OCI-LY3 (cell line): Measurements from ENCODE around the gene DNAH5.

Experiments
- H2AFZ ChIP-seq: fragments of 200-600, 300-600 bp; shearing (Covaris generic); 2 replicates; pipeline ENCODE4 v1.6.0; 2014; ENCODE audit warnings: antibody characterized with exemption, low read depth, low read length
- H3K27ac ChIP-seq: fragments of 200-600, 300-600 bp; sonication (generic); 2 replicates; pipeline ENCODE4 v1.5.1; 2014; ENCODE audit warnings: mild to moderate bottlenecking, low read length, moderate library complexity, mixed read lengths
- H3K27me3 ChIP-seq: fragments of 200-600, 300-600 bp; sonication (generic); 2 replicates; pipeline ENCODE4 v1.6.1; 2014; ENCODE audit warnings: low read depth, low read length, mixed read lengths
- H3K36me3 ChIP-seq: fragments of 200-600, 300-600 bp; sonication (generic); replicated peaks from 2 replicates; pipeline ENCODE3; 2014; ENCODE audit warnings: low read depth, low read length, mixed read lengths
- H3K4me1 ChIP-seq: fragments of 300-600, 200-600 bp; sonication (generic); 2 replicates; pipeline ENCODE4 v1.6.1; 2014; ENCODE audit warnings: low read length, mixed read lengths
- H3K4me2 ChIP-seq: fragments of 200-600, 300-600 bp; sonication (generic); 2 replicates; pipeline ENCODE4 v1.6.1; 2014; ENCODE audit warnings: low read length, mixed read lengths
- H3K4me3 ChIP-seq: fragments of 300-600, 200-600 bp; sonication (generic); 2 replicates; pipeline ENCODE4 v1.5.1; 2014; ENCODE audit warnings: antibody characterized with exemption, mild to moderate bottlenecking, low read length, moderate library complexity
- H3K79me2 ChIP-seq: fragments of 300-600, 200-600 bp; shearing (Covaris generic); 2 replicates; pipeline ENCODE4 v1.6.1; 2014; ENCODE audit warnings: mild to moderate bottlenecking, low read length, mixed read lengths
- H3K9ac ChIP-seq: fragments of 300-600, 200-600 bp; shearing (Covaris generic); 2 replicates; pipeline ENCODE4 v1.6.0; 2014; ENCODE audit warnings: mild to moderate bottlenecking, low read length, moderate library complexity
- H3K9me3 ChIP-seq: fragments of 200-600, 300-600 bp; shearing (Covaris generic); 2 replicates; pipeline ENCODE4 v1.6.1; 2014; ENCODE audit warnings: low read length, mixed read lengths; ENCODE audit not compliant: insufficient read depth
- H4K20me1 ChIP-seq: fragments of 200-600, 300-600 bp; sonication (generic); 2 replicates; pipeline ENCODE4 v1.6.1; 2016; ENCODE audit warnings: low read length, mixed read lengths; ENCODE audit not compliant: insufficient read depth
- EZH2phosphoT487 ChIP-seq: fragments of 200-600 bp; shearing (Covaris generic); IDR thresholded peaks from 2 replicates; pipeline ENCODE4 v1.6.1; 2018; ENCODE audit warnings: antibody characterized with exemption, mixed run types, low read depth
- TF ChIP-seq, protein P1 (sequence below): fragments of 200-600, 300-600 bp; sonication (generic); IDR thresholded peaks from 2 replicates; pipeline ENCODE4 v1.5.1; 2014; ENCODE audit warnings: antibody characterized with exemption, low read length, low read depth

The DNAH5 gene

DNA sequence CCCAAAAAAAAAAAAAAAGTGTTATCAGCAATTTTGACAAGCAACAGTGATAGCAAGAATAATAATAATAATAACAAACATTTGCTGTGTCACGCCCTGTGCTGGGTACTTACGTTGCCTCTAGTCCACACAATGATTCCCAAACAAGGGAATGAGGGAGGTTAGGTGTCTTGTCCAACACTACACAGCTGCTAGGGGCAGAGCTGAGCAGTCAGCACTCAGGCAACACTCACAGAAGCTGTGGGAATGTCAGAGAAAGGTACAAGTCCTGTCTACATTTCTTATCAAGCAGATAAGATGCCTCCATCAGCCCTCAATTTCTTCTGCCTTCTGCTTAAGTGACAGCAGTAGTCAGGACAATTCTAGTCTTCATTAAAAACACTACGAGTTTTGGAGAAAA, 111.0 kb downstream of the DNAH5 start:
- H3K4me2 ChIP-seq = no peak overlapping the region
- TF ChIP-seq, protein P1, sequence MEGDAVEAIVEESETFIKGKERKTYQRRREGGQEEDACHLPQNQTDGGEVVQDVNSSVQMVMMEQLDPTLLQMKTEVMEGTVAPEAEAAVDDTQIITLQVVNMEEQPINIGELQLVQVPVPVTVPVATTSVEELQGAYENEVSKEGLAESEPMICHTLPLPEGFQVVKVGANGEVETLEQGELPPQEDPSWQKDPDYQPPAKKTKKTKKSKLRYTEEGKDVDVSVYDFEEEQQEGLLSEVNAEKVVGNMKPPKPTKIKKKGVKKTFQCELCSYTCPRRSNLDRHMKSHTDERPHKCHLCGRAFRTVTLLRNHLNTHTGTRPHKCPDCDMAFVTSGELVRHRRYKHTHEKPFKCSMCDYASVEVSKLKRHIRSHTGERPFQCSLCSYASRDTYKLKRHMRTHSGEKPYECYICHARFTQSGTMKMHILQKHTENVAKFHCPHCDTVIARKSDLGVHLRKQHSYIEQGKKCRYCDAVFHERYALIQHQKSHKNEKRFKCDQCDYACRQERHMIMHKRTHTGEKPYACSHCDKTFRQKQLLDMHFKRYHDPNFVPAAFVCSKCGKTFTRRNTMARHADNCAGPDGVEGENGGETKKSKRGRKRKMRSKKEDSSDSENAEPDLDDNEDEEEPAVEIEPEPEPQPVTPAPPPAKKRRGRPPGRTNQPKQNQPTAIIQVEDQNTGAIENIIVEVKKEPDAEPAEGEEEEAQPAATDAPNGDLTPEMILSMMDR = no peak
- no peak for TF ChIP-seq EZH2phosphoT487
- no peaks in the 10 kb centered on the region for H3K79me2 ChIP-seq
- H3K9me3 ChIP-seq = no peaks in the 10 kb centered on the region
- no peak overlapping the region for H3K9ac ChIP-seq
- H3K4me1 ChIP-seq = no peaks in the 10 kb centered on the region
- H2AFZ ChIP-seq = no peak overlapping the region
- H3K27ac ChIP-seq = no peak overlapping the region
- no peak overlapping the region for H3K4me3 ChIP-seq
- no peaks in the 10 kb centered on the region for H4K20me1 ChIP-seq
- no peaks in the 10 kb centered on the region for H3K36me3 ChIP-seq
- H3K27me3 ChIP-seq = no peaks in the 10 kb centered on the region

DNA sequence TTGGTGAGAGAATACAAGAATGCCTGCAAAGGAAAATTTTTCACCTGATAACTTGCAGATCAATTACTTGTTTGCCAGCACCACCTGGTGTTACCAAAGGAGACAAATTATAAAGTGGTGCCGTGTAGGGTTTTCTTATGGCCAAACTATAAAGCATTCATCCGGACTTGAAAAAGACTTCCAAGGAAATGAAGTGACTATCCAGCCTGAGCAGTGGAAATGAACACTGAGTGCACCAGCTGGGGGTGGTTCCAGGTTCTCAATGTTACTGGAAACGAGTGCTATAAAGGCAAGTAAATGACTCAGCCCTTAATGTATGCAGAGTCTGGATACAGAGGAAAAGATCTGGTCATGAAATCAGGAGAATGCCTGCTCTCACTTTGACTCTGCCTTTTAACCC, 113.1 kb downstream of the DNAH5 start:
- no peak overlapping the region for H2AFZ ChIP-seq
- H3K79me2 ChIP-seq = no peaks in the 10 kb centered on the region
- no peaks in the 10 kb centered on the region for H4K20me1 ChIP-seq
- no peak overlapping the region for H3K4me2 ChIP-seq
- no peaks in the 10 kb centered on the region for H3K9me3 ChIP-seq
- no peak overlapping the region for H3K27ac ChIP-seq
- TF ChIP-seq, protein P1 = no peak
- TF ChIP-seq EZH2phosphoT487 = no peak
- no peak overlapping the region for H3K9ac ChIP-seq
- no peak overlapping the region for H3K4me3 ChIP-seq
- H3K27me3 ChIP-seq = no peaks in the 10 kb centered on the region
- no peaks in the 10 kb centered on the region for H3K36me3 ChIP-seq
- H3K4me1 ChIP-seq = no peaks in the 10 kb centered on the region

DNA sequence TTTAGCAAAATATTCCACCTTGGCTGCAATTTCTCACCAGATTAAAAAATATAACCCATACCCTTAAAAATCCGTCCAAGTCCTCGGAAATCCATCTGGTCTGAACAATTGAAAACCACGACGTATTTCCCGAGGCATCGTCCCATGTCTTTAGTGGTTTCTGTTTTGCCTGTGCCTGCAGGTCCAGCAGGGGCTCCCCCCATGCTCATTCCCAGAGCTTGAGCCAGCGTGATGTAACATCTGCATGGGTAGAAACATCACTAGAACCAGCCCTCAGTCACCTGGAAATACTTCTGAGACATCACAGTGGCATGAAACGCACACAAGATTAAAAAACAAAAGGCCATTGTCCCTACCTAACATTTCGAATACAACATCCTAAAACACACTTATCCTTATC, 114.0 kb downstream of the DNAH5 start:
- TF ChIP-seq, protein P1 = no peak
- no peak for TF ChIP-seq EZH2phosphoT487
- H3K4me3 ChIP-seq = no peak overlapping the region

DNA sequence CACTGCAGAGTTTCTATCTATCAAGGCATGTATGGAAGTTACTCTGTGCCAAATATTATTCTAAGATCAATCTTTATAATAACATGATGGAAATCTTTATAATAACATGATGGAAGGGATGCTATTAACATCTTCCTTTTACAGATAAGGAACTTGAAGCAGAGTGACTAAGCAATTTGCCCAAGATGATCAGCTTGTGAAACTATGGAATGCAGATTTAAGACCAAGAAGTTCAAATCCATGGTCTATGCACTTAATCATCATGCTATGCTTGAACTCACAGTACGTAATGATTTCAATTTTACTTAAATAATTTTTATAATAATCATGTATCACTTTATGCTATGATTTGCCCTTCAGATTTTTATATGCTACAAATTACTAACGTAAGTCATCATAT, 123.1 kb downstream of the DNAH5 start:
- H3K36me3 ChIP-seq = no peaks in the 10 kb centered on the region
- H3K27ac ChIP-seq = no peak overlapping the region
- no peak overlapping the region for H3K9ac ChIP-seq
- H3K9me3 ChIP-seq = no peaks in the 10 kb centered on the region
- H3K4me2 ChIP-seq = no peak overlapping the region
- H3K4me1 ChIP-seq = no peaks in the 10 kb centered on the region
- H3K4me3 ChIP-seq = no peak overlapping the region
- H2AFZ ChIP-seq = no peak overlapping the region
- H4K20me1 ChIP-seq = no peaks in the 10 kb centered on the region
- no peaks in the 10 kb centered on the region for H3K27me3 ChIP-seq
- no peak for TF ChIP-seq EZH2phosphoT487
- TF ChIP-seq, protein P1 = no peak
- no peaks in the 10 kb centered on the region for H3K79me2 ChIP-seq

More for the DNA sequence above, 114.0 kb downstream of the DNAH5 start:
- no peaks in the 10 kb centered on the region for H4K20me1 ChIP-seq
- H3K4me1 ChIP-seq = no peaks in the 10 kb centered on the region
- H3K79me2 ChIP-seq = no peaks in the 10 kb centered on the region
- no peak overlapping the region for H3K27ac ChIP-seq
- no peaks in the 10 kb centered on the region for H3K36me3 ChIP-seq
- no peaks in the 10 kb centered on the region for H3K9me3 ChIP-seq
- no peak overlapping the region for H3K4me2 ChIP-seq
- H3K9ac ChIP-seq = no peak overlapping the region
- H3K27me3 ChIP-seq = no peaks in the 10 kb centered on the region
- H2AFZ ChIP-seq = no peak overlapping the region
